Progenitor cell of endocrine pancreas (in vitro differentiated cells): ENCODE measurements around the gene PERCC1. TPM values are rescaled to one million over a fixed set of nuclear protein-coding genes. Genes with fewer than 3 reads are reported as not detected.

ENCODE experiments used
- DNase-seq: peaks from one replicate; pipeline ENCODE4 v3.0.0; 2021; ENCODE audit warnings: low spot score; ENCODE audit not compliant: unreplicated experiment
- H3K27ac Mint-ChIP-seq: 2 replicates; pipeline ENCODE4 v1.8.0; 2021; ENCODE audit warnings: mild to moderate bottlenecking, moderate library complexity, mixed read lengths
- H3K27me3 Mint-ChIP-seq: 2 replicates; pipeline ENCODE4 v1.8.0; 2021; ENCODE audit warnings: mixed read lengths
- H3K36me3 Mint-ChIP-seq: 2 replicates; pipeline ENCODE4 v1.8.0; 2022; ENCODE audit warnings: mixed read lengths; ENCODE audit not compliant: insufficient read depth
- H3K4me1 Mint-ChIP-seq: 2 replicates; pipeline ENCODE4 v1.8.0; 2021; ENCODE audit warnings: low read depth, mixed read lengths
- H3K4me3 Mint-ChIP-seq: 2 replicates; pipeline ENCODE4 v1.8.0; 2021; ENCODE audit warnings: low read depth, mild to moderate bottlenecking, moderate library complexity, mixed read lengths
- H3K9me3 Mint-ChIP-seq: 2 replicates; pipeline ENCODE4 v1.8.0; 2021; ENCODE audit warnings: low read depth, mixed read lengths
- total RNA-seq: library from RNA; stranded (reverse); gene quantifications from 2 replicates; pipeline ENCODE4 v1.2.1, GENCODE V29; 2021
- TF ChIP-seq, protein P1 (sequence below): fragments of 200-600 bp; sonication (generic); IDR thresholded peaks from one replicate; pipeline ENCODE4 v1.5.0; 2021; ENCODE audit warnings: antibody characterized with exemption, mild to moderate bottlenecking; ENCODE audit not compliant: unreplicated experiment

Gene PERCC1
- total RNA-seq, 1 donor from 2014 or later: 7.6 TPM

DNA sequence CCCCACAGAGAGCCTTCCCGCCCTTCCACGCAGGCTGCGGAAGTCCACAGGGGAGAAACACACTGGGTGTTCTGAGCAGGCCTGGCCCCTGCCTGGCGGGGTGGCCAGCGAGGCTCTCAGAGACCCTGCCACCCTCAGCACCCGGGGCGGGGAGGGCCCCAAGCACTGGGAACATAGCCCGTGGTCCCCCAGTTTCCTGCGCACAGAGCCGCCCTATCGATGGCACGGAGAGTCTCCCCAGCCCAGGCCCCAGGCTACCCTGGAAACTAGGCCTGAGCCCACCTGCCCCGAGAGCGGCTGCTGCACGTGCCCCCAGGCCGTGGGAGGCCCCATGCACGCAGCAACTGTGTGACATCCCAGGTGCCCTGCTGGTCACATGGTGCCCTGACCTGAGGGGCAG lies 23.7 kb downstream of the PERCC1 start:
- no peak overlapping the region for H3K27ac Mint-ChIP-seq

DNA sequence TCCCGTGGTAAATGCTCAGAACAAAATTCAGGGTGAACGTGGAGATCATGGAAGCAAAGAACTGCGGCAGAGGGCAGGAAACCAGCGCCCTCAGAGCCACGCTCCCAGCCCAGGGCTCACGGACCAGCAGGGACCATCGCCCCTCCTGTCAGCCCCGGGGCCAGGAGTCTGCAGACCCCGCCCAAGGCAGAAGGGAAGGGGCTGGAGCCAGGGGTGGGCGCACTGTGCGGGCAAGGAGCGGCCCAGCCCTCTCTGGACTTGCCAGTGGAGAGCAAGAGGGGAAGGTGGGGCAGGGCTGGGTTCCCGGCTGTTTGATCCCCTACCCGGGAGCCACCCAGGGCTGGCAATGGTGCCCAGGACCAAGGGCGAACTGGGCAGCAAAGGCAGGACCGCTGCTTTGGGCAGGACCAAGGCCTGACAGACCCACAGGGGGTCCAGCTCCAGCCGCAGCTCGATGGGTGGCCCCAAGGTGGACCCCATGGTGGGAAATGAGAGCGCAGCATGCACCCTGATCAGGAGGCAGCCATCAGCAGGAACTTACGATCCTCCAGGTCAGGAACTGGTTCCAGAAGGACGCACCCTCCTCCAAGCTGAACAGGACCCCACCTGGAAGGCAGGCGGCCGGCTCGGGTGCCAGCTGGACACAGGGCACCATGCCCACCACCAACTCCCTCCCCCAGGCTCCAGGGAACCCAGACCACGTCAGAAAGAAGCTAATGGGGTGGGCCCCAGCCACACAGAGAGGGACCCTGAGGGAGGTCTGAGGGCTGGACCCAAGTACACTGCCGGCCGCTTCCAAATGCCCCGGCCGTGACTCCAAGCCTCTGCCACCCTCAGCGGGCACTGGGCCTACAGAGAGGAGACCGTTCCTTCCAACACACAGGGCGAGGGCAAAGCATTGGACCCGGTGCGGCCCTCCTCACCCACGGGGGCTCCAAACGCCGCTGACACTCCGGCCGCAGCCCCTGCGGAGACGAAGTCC lies 24.6 kb downstream of the PERCC1 start:
- no peak for DNase-seq
- no peaks in the 10 kb centered on the region for H3K27me3 Mint-ChIP-seq
- TF ChIP-seq, protein P1, sequence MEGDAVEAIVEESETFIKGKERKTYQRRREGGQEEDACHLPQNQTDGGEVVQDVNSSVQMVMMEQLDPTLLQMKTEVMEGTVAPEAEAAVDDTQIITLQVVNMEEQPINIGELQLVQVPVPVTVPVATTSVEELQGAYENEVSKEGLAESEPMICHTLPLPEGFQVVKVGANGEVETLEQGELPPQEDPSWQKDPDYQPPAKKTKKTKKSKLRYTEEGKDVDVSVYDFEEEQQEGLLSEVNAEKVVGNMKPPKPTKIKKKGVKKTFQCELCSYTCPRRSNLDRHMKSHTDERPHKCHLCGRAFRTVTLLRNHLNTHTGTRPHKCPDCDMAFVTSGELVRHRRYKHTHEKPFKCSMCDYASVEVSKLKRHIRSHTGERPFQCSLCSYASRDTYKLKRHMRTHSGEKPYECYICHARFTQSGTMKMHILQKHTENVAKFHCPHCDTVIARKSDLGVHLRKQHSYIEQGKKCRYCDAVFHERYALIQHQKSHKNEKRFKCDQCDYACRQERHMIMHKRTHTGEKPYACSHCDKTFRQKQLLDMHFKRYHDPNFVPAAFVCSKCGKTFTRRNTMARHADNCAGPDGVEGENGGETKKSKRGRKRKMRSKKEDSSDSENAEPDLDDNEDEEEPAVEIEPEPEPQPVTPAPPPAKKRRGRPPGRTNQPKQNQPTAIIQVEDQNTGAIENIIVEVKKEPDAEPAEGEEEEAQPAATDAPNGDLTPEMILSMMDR: no peak

More for the DNA sequence above, 23.7 kb downstream of the PERCC1 start:
- no peaks in the 10 kb centered on the region for H3K4me1 Mint-ChIP-seq
- no peak overlapping the region for H3K4me3 Mint-ChIP-seq
- H3K9me3 Mint-ChIP-seq: no peaks in the 10 kb centered on the region
- no peak for DNase-seq
- no peaks in the 10 kb centered on the region for H3K27me3 Mint-ChIP-seq
- TF ChIP-seq, protein P1: no peak
- peaks cover 2% of the 10 kb centered on the region for H3K36me3 Mint-ChIP-seq

DNA sequence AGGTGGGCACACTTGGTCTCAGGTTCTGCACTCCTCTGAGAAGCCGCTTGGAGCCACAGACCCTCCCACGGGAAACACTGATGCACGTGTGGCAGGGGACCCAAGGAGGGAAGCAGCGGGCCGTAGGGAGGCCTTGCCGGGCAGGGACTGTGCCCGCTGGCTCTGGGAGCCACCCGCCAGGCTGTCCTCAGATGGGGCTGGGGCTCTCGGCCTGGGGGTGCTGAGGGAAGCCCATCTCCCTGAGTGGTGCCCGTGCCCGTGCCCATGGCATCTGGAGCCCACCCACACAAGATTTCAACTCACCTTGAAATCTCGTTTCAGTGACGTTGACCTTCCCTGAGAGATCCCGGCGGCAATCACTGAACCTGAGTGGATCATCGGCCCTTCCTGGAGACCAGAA lies 26.1 kb downstream of the PERCC1 start:
- TF ChIP-seq, protein P1: no peak
- Mint-ChIP-seq H3K36me3 (no peaks in the 10 kb centered on the region), H3K27ac (no peak overlapping the region), H3K4me3 (no peak overlapping the region), H3K9me3 (no peaks in the 10 kb centered on the region), H3K4me1 (no peaks in the 10 kb centered on the region), H3K27me3 (no peaks in the 10 kb centered on the region)
- DNase-seq: no peak

More for the DNA sequence above, 24.6 kb downstream of the PERCC1 start:
- Mint-ChIP-seq H3K4me3 (no peak overlapping the region), H3K9me3 (no peaks in the 10 kb centered on the region), H3K4me1 (no peaks in the 10 kb centered on the region), H3K36me3 (peaks cover 2% of the 10 kb centered on the region), H3K27ac (no peak overlapping the region)

DNA sequence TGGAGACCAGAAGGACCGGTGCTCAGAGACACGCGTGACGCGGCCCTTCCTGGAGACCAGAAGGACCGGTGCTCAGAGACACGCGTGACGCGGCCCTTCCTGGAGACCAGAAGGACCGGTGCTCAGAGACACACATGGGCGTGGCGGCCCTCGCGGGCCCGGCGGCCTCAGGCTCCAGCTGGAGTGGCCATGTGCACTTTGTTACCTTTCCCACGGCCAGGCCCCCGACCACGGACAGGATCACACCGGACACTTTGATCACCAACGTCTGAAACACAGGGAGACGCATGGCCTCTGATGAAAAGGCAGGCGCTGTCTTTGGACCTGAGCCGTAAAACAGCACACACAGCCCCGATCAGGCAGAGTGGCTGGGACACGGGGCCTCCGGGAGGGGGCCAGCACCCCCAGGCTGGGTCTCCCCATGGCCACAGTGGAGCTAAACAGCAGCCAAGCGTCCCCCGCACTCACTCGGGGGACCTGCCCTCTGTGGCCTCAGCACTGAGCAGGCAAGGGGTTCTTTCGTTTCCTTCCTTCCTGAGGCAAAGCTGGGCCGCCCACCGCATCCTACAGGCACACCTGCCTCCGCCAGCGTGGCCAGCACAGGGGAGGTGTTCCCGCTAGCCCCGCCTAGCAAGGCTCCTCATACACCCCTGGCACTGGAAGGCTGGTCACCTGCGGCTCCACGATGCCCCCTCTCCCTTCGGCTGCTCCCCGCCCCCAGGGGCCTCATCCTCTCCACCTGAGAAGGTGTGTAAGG lies 26.8 kb downstream of the PERCC1 start:
- Mint-ChIP-seq H3K4me3 (no peak overlapping the region), H3K4me1 (no peaks in the 10 kb centered on the region), H3K9me3 (no peaks in the 10 kb centered on the region), H3K36me3 (no peaks in the 10 kb centered on the region), H3K27me3 (no peaks in the 10 kb centered on the region), H3K27ac (no peak overlapping the region)
- no peak for DNase-seq
- TF ChIP-seq, protein P1: no peak

DNA sequence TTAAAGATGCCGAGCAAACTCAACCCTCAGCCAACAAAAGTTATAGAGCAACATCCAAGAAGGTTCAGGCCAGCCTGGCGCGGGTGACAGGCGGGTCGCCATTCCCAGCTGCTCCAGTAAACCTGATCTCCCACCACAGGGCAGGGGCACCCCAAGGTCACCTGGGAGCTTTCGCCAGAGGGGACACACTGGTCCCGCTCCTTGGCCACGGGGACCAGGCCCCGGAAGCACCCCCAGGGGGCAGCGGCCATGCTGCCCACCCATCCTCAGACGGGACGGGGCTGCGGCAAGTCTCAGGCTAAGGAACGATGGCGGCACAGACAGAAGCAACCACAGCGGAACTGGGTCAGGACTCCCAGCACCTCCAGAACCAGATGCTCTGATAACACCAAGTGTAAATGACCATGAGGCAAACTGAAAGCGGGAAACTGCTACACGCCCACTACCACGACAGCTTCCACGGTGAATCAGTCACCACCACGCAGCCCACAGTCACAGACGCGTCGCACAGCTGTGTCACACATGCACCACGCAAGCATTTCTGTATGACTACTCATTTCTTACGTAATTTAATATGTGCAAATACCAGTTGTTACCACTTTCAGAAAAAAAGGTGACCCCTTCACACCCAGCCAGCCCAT lies 27.6 kb downstream of the PERCC1 start:
- Mint-ChIP-seq H3K27me3 (no peaks in the 10 kb centered on the region), H3K4me1 (no peaks in the 10 kb centered on the region), H3K9me3 (no peaks in the 10 kb centered on the region), H3K4me3 (no peak overlapping the region), H3K36me3 (no peaks in the 10 kb centered on the region), H3K27ac (no peak overlapping the region)
- no peak for DNase-seq
- TF ChIP-seq, protein P1: no peak
